ENCODE data around the gene PSME4. TPM values are rescaled to one million over a fixed set of nuclear protein-coding genes. Genes with fewer than 3 reads are reported as not detected.
"Not testable (repeated sequence)": the region's sequence is repeated elsewhere in the genome, so short reads cannot be mapped to it uniquely, and the experiment has no call there.

The PSME4 gene
- total RNA-seq, 1 experiment from 2014 or later, result 65.2 TPM

DNA sequence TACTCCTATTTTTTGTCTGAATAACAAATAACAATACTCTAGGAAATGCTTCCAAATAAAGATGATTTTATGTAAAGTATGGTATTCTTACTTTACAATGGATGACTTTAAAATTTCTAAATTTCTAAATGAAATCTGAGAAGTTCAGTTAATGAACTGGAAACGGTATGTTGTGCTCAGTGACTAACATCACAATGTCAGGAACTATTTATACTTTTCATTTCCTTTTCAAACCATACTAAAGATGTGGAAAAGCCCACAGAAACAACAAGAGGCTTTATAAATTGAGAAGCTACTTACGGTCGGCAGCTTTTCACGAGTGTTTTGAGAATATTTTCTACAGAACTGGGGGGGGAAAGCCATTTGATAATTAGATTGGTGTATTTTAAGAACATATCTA, 31.1 kb downstream of the PSME4 start:
- H3K4me3 Mint-ChIP-seq (ENCODE audit: unreplicated experiment), result no peak overlapping the region
- no peak overlapping the region for H3K27ac Mint-ChIP-seq (ENCODE audit: low read depth, unreplicated experiment)
- no peak for DNase-seq (ENCODE audit: unreplicated experiment)
- POLR2A ChIA-PET, result no interaction called here
- BruUV-seq (replicated peaks), result no TSS peak
- no peaks in the 10 kb centered on the region for H3K27me3 Mint-ChIP-seq (ENCODE audit: insufficient read depth, unreplicated experiment)
- no peaks in the 10 kb centered on the region for H3K4me1 Mint-ChIP-seq (ENCODE audit: insufficient read depth, unreplicated experiment)
- peaks cover 43% of the 10 kb centered on the region for H3K36me3 Mint-ChIP-seq (ENCODE audit: insufficient read depth, unreplicated experiment)
- H3K9me3 Mint-ChIP-seq (ENCODE audit: unreplicated experiment), result no peaks in the 10 kb centered on the region
- TF ChIP-seq, protein P1, sequence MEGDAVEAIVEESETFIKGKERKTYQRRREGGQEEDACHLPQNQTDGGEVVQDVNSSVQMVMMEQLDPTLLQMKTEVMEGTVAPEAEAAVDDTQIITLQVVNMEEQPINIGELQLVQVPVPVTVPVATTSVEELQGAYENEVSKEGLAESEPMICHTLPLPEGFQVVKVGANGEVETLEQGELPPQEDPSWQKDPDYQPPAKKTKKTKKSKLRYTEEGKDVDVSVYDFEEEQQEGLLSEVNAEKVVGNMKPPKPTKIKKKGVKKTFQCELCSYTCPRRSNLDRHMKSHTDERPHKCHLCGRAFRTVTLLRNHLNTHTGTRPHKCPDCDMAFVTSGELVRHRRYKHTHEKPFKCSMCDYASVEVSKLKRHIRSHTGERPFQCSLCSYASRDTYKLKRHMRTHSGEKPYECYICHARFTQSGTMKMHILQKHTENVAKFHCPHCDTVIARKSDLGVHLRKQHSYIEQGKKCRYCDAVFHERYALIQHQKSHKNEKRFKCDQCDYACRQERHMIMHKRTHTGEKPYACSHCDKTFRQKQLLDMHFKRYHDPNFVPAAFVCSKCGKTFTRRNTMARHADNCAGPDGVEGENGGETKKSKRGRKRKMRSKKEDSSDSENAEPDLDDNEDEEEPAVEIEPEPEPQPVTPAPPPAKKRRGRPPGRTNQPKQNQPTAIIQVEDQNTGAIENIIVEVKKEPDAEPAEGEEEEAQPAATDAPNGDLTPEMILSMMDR (IDR thresholded peaks at IDR 0.05; ENCODE audit: unreplicated experiment), result no peak
- intact Hi-C loops (cut with micrococcal nuclease), result no loop called here
- CTCF ChIA-PET, result interaction anchor here (0.6 kb wide), 1 partner anchor 28 kb away, joined by 3 read pairs; no protein-coding TSS in a partner anchor

DNA sequence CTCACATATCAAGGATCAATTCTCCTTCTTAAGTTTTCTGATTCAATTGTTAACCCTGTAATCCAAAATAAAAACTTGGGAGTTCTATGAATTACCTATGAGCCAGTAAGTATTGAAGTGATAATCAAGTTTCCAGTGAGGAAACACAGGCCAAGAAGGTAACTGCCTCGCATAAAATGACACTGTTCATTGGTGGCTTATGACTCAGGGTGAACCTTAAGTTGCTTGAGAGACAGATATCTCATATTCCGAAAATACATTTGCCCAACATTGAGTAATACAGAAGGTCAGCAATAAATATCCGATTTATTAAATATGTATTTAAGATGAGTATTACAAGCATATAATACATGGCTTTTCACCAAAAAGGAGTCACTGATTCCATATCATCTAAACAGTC, 31.9 kb downstream of the PSME4 start:
- peaks cover 48% of the 10 kb centered on the region for H3K36me3 Mint-ChIP-seq (ENCODE audit: insufficient read depth, unreplicated experiment)
- H3K27ac Mint-ChIP-seq (ENCODE audit: low read depth, unreplicated experiment), result no peak overlapping the region
- ChIA-PET POLR2A (no interaction called here), CTCF (interaction anchor here (0.6 to 0.7 kb wide), 3 partner anchors 27 to 977 kb away, joined by 3 to 6 read pairs (median 3); no protein-coding TSS in a partner anchor)
- TF ChIP-seq, protein P1 (IDR thresholded peaks at IDR 0.05; ENCODE audit: unreplicated experiment), result no peak
- H3K9me3 Mint-ChIP-seq (ENCODE audit: unreplicated experiment), result no peaks in the 10 kb centered on the region
- H3K4me1 Mint-ChIP-seq (ENCODE audit: insufficient read depth, unreplicated experiment), result no peaks in the 10 kb centered on the region
- DNase-seq (ENCODE audit: unreplicated experiment), result no peak
- no peaks in the 10 kb centered on the region for H3K27me3 Mint-ChIP-seq (ENCODE audit: insufficient read depth, unreplicated experiment)
- BruUV-seq (replicated peaks), result no TSS peak
- no peak overlapping the region for H3K4me3 Mint-ChIP-seq (ENCODE audit: unreplicated experiment)
- intact Hi-C loops (cut with micrococcal nuclease), result no loop called here

DNA sequence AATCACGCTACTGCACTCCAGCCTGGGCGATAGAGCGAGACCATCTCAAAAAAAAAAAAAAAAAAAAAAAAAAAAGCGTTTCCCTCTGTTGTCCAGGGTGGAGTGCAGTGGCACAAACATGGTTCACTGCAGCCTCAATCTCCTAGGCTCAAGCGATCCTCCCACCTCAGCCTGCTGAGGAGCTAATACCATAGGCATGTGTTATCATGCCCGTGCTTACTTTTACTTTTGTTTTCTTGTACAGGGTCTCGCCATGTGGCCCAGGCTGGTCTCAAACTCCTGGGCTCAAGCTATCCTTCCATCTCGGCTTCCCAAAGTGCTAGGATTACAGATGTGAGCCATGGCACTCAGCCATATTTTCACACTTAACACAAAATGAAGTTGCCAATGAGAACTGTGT, 37.5 kb downstream of the PSME4 start:
- Mint-ChIP-seq H3K4me1 (ENCODE audit: insufficient read depth, unreplicated experiment) (no peaks in the 10 kb centered on the region), H3K9me3 (ENCODE audit: unreplicated experiment) (no peaks in the 10 kb centered on the region), H3K36me3 (ENCODE audit: insufficient read depth, unreplicated experiment) (peaks cover 83% of the 10 kb centered on the region), H3K4me3 (ENCODE audit: unreplicated experiment) (no peak overlapping the region), H3K27me3 (ENCODE audit: insufficient read depth, unreplicated experiment) (no peaks in the 10 kb centered on the region), H3K27ac (ENCODE audit: low read depth, unreplicated experiment) (no peak overlapping the region)
- BruUV-seq (replicated peaks), result no TSS peak
- intact Hi-C loops (cut with micrococcal nuclease), result no loop called here
- DNase-seq (ENCODE audit: unreplicated experiment), result no peak
- TF ChIP-seq, protein P1 (IDR thresholded peaks at IDR 0.05; ENCODE audit: unreplicated experiment), result no peak
- ChIA-PET POLR2A (interaction anchor here (0.6 to 0.7 kb wide), 4 partner anchors 8 to 1335 kb away, joined by 3 read pairs; no protein-coding TSS in a partner anchor), CTCF (interaction anchor here (1.0 kb wide), 1 partner anchor 10 kb away, joined by 4 read pairs; no protein-coding TSS in a partner anchor)

DNA sequence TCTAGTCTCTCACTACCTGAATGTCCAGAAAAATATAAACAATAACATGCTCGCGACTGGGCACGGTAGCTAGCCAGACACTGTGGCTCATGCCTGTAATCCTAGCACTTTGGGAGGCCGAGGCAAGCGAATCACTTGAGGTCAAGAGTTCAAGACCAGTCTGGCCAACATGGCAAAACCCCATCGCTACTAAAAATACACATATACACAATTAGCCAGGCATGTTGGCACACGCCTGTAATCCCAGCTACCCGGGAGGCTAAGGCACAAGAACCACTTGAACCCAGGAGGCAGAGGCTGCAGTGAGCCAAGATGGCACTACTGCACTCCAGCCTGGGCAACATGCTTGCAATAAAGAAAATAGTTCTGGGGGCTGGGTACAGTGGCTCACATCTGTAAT, 44.5 kb downstream of the PSME4 start:
- ChIA-PET CTCF (interaction anchor here (0.7 kb wide), 1 partner anchor 74 kb away, joined by 3 read pairs; no protein-coding TSS in a partner anchor), POLR2A (interaction anchor here (1.8 kb wide), 1 partner anchor 43 kb away, joined by 6 read pairs; no protein-coding TSS in a partner anchor)

More for the DNA sequence above, 44.5 kb downstream of the PSME4 start:
- intact Hi-C loops (cut with micrococcal nuclease); H3K4me3 Mint-ChIP-seq (ENCODE audit: unreplicated experiment); DNase-seq (ENCODE audit: unreplicated experiment); H3K27me3 Mint-ChIP-seq (ENCODE audit: insufficient read depth, unreplicated experiment); H3K9me3 Mint-ChIP-seq (ENCODE audit: unreplicated experiment); BruUV-seq (replicated peaks); H3K4me1 Mint-ChIP-seq (ENCODE audit: insufficient read depth, unreplicated experiment): not testable (repeated sequence)
- Mint-ChIP-seq H3K36me3 (ENCODE audit: insufficient read depth, unreplicated experiment) (peaks cover 85% of the 10 kb centered on the region), H3K27ac (ENCODE audit: low read depth, unreplicated experiment) (peak overlapping the region; percentile 32)
